GM18508 (cell line): Measurements from ENCODE around the gene CRABP1.

Experiments used
- ATAC-seq: cut with Tn5 transposase; IDR thresholded peaks from one replicate; pipeline ENCODE4 v1.9.1; 2021; ENCODE audit warnings: moderate number of reproducible peaks; ENCODE audit not compliant: insufficient read depth, unreplicated experiment

The CRABP1 gene

GRCh38 chr15:78343276-78344060 lies 3.3 kb downstream of the CRABP1 start:
- ATAC-seq = no peak

- no peak for ATAC-seq
Observed at GRCh38 chr15:78345396-78346125, 5.4 kb downstream of the CRABP1 start.

GRCh38 chr15:78347586-78348543 lies 7.7 kb downstream of the CRABP1 start:
- ATAC-seq = no peak

GRCh38 chr15:78350058-78350457 lies 9.9 kb downstream of the CRABP1 start:
- no peak for ATAC-seq

GRCh38 chr15:78351539-78351938 lies 11.4 kb downstream of the CRABP1 start:
- no peak for ATAC-seq

GRCh38 chr15:78353093-78353492 lies 12.9 kb downstream of the CRABP1 start:
- no peak for ATAC-seq

GRCh38 chr15:78355177-78355576 lies 15.0 kb downstream of the CRABP1 start:
- ATAC-seq = no peak

GRCh38 chr15:78358102-78358870 lies 18.1 kb downstream of the CRABP1 start:
- ATAC-seq = no peak

- no peak for ATAC-seq
Observed at GRCh38 chr15:78359041-78359808, 19.1 kb downstream of the CRABP1 start.

GRCh38 chr15:78360367-78360801 lies 20.2 kb downstream of the CRABP1 start:
- ATAC-seq = no peak

- no peak for ATAC-seq
Observed at GRCh38 chr15:78360958-78361718, 21.0 kb downstream of the CRABP1 start.

GRCh38 chr15:78361771-78362506 lies 21.8 kb downstream of the CRABP1 start:
- no peak for ATAC-seq

GRCh38 chr15:78362716-78363380 lies 22.7 kb downstream of the CRABP1 start:
- no peak for ATAC-seq

GRCh38 chr15:78363381-78363734 lies 23.2 kb downstream of the CRABP1 start:
- ATAC-seq = no peak

GRCh38 chr15:78364233-78364632 lies 24.1 kb downstream of the CRABP1 start:
- no peak for ATAC-seq

- no peak for ATAC-seq
Observed at GRCh38 chr15:78365917-78366316, 25.8 kb downstream of the CRABP1 start.

- ATAC-seq = no peak
Observed at GRCh38 chr15:78366342-78366741, 26.2 kb downstream of the CRABP1 start.
